Mucosa of stomach (tissue), 1 donor: ENCODE measurements around the gene FTO.

Experiments
- H3K27me3 ChIP-seq: one replicate; pipeline ENCODE4 v1.7.0; 2013; ENCODE audit warnings: mild to moderate bottlenecking, low read length; ENCODE audit not compliant: control insufficient read depth, insufficient read depth
- H3K36me3 ChIP-seq: one replicate; pipeline ENCODE4 v1.7.0; 2013; ENCODE audit warnings: low read length; ENCODE audit not compliant: control insufficient read depth, insufficient read depth
- H3K4me1 ChIP-seq: one replicate; pipeline ENCODE4 v1.7.0; 2013; ENCODE audit warnings: mild to moderate bottlenecking, low read length; ENCODE audit not compliant: control insufficient read depth, insufficient read depth
- H3K4me3 ChIP-seq: one replicate; pipeline ENCODE4 v1.7.0; 2013; ENCODE audit warnings: low read length
- H3K9ac ChIP-seq: one replicate; pipeline ENCODE4 v1.7.0; 2013; ENCODE audit warnings: mild to moderate bottlenecking, low read length, moderate library complexity
- H3K9me3 ChIP-seq: one replicate; pipeline ENCODE4 v1.7.0; 2013; ENCODE audit warnings: mild to moderate bottlenecking, low read length, moderate library complexity; ENCODE audit not compliant: control insufficient read depth
- donor health status: Pancreatic carcinoma.

Gene FTO

DNA sequence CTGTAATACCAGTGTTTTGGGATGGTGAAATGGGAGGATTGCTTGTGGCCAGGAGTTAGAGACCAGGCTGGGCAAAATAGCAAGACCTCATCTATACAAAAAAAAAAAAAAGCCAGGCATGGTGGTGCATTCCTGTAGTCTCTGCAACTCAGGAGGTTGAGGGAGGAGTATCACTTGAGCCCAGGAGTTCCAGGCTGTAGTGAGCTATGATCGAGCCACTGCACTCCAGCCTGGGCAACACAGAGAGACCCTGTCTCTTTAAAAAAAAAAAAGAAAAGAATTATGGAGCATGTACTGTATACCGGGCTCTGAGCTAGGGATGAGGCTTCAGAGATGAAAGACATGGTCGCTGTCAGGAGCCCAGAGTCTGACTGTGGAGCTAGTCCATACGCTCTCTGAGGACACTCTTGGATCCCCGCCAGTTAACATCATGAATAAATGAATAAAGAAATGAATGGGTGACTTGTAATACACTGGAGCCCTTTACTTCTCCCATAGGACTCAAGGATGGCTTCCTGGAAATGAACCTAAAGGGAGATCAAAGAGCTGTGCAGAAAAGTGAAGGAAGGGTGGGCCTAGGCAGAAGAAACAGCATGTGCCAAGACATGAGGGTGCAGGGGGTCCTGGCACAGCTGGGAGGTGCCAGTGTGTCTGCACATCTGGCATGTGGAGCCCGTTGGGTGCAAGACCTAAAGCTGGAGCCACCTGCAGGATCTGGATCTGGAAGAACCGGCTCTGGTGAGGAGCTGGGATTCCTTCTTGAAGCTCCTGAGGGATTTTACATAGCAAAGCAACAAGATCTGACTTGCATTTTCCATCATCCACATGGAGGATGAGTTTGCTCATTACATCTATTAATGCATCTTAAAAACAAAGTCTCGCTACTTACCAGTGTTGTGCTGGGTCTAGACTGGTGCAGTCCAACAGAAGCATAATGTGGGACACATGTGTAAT, 462.2 kb downstream of the FTO start:
- no peak overlapping the region for H3K9ac ChIP-seq
- H3K9me3 ChIP-seq, result no peaks in the 10 kb centered on the region
- H3K4me3 ChIP-seq, result no peak overlapping the region
- no peaks in the 10 kb centered on the region for H3K4me1 ChIP-seq
- H3K36me3 ChIP-seq, result no peaks in the 10 kb centered on the region
- peaks cover 3% of the 10 kb centered on the region for H3K27me3 ChIP-seq

DNA sequence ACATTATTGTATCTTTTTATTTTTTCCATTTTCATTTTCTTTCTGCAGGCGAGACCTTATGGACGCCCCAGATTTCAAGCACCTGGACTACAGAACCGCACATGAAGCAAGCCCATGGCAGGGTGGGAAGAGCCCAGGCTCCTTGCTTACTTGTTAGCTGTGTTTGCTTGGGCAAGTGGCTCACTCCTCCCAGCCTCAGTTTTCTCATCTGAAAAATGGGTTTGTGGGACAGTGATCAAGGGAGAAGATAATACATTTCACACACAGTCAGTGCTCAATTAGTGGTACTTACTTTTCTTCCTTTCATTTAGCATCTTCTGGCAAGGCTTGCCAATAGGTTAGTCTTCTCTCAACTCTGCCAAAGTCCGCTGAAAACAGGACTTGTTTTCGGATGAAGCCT, 465.2 kb downstream of the FTO start:
- Histone ChIP-seq H3K9ac (no peak overlapping the region), H3K4me3 (no peak overlapping the region), H3K9me3 (no peaks in the 10 kb centered on the region), H3K27me3 (peaks cover 23% of the 10 kb centered on the region), H3K4me1 (no peaks in the 10 kb centered on the region), H3K36me3 (no peaks in the 10 kb centered on the region)

DNA sequence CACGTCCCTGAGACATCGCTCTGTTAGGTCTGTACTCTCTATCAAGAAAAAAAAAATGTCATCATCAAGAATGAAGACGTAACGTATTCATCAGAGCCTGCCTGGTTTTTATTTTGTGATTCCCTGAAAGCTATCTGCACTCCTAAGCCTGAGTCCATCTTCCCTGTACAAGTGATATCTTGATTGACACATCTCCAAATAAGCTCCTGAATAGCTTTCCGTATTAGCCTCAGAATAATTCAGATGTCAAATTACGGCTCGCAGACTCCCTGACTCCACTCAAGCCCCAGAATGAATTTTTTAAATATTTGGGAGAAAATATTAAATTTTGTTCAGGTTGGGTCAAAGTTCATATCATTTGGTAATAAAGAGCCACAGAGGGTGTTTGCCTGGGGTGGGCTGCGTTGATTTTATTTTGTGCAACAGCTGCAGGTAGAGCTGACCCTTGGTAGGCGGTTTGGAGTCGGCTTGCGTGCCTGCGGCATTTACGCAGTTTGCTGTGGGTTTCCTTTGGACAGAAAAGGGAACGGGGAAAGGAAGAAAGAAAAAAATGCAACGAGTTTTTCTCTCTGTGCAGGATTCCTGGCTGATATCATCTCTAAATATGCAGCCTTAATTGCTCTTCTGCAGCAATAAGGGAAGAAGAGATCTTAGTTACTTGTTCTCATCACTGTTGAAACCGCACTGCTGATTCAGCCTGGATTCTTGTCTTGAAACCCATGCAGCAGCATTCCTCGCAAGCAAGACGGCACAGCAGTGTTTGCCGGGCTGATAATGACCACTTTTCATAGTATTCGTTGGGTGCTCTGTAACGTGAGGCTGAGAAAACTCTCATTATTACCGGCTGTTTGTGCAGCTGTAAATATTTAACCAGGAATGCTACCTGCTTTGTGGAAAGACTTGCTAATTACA, 467.9 kb downstream of the FTO start:
- Histone ChIP-seq H3K9me3 (no peaks in the 10 kb centered on the region), H3K9ac (no peak overlapping the region), H3K36me3 (no peaks in the 10 kb centered on the region), H3K4me1 (peaks cover 8% of the 10 kb centered on the region), H3K27me3 (peaks cover 36% of the 10 kb centered on the region), H3K4me3 (no peak overlapping the region)

DNA sequence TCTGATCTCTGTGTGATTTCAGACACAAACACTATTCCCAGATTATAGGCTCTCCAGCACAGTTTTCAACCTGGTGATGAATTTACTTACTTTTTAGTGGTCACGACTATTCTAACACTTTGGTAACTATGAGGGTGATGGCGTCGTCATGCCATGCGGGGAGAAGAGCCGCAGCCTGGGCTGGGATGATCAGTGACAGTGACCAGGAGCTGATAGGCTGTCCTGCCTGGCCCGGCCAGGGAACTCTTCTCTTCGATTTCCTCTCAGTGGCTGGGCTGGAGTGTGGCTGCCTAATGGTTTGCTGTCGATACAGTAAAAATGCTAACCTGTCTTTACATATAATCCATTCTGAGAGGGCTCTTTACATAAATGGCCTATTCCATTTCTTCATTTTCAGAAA, 469.5 kb downstream of the FTO start:
- Histone ChIP-seq H3K27me3 (peaks cover 36% of the 10 kb centered on the region), H3K4me3 (no peak overlapping the region), H3K4me1 (peaks cover 8% of the 10 kb centered on the region), H3K36me3 (no peaks in the 10 kb centered on the region), H3K9ac (no peak overlapping the region), H3K9me3 (no peaks in the 10 kb centered on the region)

GRCh38 chr16:54174201-54174600, 470.2 kb downstream of the FTO start:
- Histone ChIP-seq H3K27me3 (peaks cover 38% of the 10 kb centered on the region), H3K9me3 (no peaks in the 10 kb centered on the region), H3K36me3 (no peaks in the 10 kb centered on the region), H3K9ac (no peak overlapping the region), H3K4me1 (peaks cover 8% of the 10 kb centered on the region), H3K4me3 (no peak overlapping the region)

DNA sequence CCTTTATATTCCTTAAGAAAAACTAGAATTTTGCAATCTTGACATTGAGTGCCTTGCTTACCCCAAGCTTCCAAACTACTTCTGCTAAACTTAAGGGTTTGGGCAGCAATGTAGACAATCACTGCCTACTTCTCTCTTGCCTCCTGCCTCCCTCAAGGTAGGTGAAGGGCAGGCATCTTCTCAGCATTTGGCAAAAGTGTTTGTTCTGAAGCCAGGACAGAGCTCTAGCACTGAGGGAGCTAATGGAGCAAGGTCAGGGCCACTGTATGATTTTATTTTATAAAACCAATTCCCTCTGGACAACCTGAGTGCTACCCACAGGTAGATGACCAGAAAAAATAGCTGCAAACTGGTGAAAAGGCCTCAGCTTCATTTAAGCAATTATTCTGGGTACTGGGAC, 470.8 kb downstream of the FTO start:
- no peak overlapping the region for H3K4me3 ChIP-seq
- no peak overlapping the region for H3K9ac ChIP-seq
- H3K27me3 ChIP-seq, result peaks cover 38% of the 10 kb centered on the region

DNA sequence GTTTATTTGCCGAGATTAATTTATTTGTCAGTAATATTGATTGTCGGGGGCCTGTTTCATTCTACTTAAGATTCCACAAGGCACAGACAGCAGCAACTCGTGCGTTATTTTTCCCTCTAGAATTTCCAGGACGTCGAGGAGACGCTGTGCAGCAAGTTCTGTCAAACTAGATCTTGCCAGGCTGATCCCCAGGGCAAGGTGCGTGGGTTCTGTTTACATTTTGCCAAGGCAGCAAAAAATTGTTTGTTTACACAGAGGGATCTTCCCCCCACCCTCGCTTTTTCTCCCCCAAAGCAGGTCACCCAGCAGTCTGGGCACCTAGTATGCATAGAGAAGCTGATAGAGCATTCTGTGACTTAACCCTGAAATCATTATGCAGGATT, 471.2 kb downstream of the FTO start:
- Histone ChIP-seq H3K27me3 (peaks cover 38% of the 10 kb centered on the region), H3K36me3 (no peaks in the 10 kb centered on the region), H3K4me1 (peaks cover 8% of the 10 kb centered on the region), H3K4me3 (no peak overlapping the region), H3K9ac (no peak overlapping the region), H3K9me3 (no peaks in the 10 kb centered on the region)

More for the DNA sequence above, 470.8 kb downstream of the FTO start:
- no peaks in the 10 kb centered on the region for H3K9me3 ChIP-seq
- peaks cover 8% of the 10 kb centered on the region for H3K4me1 ChIP-seq
- H3K36me3 ChIP-seq, result no peaks in the 10 kb centered on the region

DNA sequence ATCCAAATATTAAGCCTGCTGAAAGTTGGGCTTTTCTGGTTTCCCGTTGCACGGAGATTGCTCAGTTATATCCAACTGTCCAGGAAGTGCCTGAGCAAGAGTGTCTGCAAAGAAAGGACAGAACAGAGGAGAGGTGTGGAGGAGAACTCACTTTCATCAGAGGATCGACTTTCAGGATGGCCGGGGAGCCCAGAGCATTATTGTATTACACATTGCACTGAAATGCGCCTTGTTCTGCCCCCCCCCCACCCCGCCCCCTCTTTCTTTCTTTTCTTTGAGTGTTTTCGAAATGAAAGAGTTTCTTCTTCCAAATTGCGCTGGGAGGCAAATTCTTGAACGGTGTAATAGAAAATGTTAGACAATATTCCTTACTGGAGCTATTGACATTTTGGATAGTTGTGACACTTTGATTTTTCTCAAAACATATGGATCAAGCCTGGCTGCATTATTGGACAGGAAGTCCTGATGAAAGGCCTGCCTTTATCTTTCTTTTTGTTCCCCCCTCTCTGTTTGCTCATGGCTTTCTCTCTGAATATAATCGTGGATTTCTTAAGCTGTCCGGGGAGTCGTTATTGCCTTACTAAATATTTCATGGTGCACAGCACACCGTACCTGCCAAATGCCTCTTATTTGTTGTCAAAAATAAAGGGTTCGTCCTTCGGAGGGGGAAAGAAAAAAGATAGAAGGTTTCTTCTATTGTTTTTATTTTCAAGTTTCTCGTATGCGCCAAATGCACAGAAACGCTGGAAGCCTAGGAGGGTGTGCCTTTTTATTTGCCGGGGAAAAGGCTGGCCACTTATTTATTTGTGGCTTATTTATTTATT, 471.8 kb downstream of the FTO start:
- no peaks in the 10 kb centered on the region for H3K9me3 ChIP-seq
- H3K27me3 ChIP-seq, result peaks cover 38% of the 10 kb centered on the region
- H3K9ac ChIP-seq, result no peak overlapping the region
- peak overlapping the region; percentile 7 for H3K4me3 ChIP-seq
- H3K4me1 ChIP-seq, result peaks cover 8% of the 10 kb centered on the region
- H3K36me3 ChIP-seq, result no peaks in the 10 kb centered on the region

DNA sequence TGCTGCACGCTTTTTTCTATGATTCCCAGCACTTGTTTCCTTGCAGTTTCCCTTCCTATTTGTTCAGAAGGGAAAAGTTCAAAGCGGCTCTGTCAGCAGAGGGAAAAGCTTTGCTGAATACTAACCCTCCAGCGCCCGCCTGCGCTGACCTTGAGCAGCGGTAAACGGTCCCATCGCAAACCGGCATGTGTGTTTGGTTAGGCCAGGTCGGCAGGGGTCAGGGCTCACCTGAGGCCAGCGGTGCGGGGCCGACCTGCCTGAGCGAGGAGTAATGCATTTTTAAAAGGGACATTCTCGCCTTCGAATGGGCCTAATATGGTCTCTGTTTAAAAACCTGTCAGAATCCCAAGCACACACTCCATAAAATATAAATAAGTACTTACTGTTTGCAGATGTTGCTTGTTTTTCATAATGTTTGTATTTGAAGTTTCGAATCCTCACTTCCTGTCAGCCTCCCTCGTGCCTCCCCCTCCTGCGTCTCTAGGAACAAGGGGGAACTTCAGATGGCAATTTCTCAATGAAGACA, 472.5 kb downstream of the FTO start:
- Histone ChIP-seq H3K9me3 (no peaks in the 10 kb centered on the region), H3K36me3 (no peaks in the 10 kb centered on the region), H3K27me3 (peaks cover 32% of the 10 kb centered on the region), H3K4me3 (peak overlapping the region; percentile 7), H3K4me1 (peaks cover 8% of the 10 kb centered on the region), H3K9ac (no peak overlapping the region)

DNA sequence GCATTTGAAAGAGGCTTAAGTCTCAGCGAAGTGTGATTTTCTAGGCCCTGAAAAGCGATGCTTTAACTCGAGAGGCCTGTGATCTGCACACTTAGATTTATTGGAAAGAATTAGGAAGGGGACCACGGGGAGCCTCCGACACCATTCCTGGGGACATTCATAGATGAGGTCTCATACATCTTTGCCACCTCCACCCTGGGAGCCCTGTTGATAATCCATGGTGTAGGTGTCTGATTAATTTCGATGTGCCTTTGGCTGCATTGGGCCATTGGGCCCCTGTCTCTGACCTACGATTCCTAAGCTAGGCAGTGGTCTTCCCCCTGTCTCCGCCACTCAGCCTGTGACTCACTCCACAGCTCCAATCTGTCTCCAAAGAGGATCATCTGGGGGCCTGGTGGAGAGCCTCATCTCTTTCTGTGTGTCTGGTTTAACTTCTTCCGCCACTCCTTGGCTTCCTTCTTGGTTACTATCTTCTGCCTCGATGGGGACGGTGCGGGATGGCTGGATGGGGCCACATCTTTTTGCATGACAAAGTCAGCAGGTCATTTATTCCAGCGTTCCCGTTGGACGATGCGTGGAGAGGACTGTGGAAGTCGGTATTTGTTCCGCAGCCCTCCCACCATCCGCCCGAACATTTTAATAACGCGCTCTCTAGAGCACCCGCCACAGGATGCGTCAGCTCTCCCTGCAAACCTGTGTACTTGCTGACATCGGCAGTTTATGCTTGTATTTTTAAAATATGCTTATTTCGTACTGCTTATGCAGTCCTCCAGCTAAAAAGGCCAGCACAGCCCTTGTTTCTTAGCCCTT, 473.3 kb downstream of the FTO start:
- Histone ChIP-seq H3K4me1 (peaks cover 8% of the 10 kb centered on the region), H3K9me3 (no peaks in the 10 kb centered on the region), H3K36me3 (no peaks in the 10 kb centered on the region), H3K27me3 (peaks cover 24% of the 10 kb centered on the region), H3K4me3 (no peak overlapping the region), H3K9ac (no peak overlapping the region)
